Measurements from ENCODE around the gene MYO19.
"Not testable (repeated sequence)": the region's sequence is repeated elsewhere in the genome, so short reads cannot be mapped to it uniquely, and the experiment has no call there.

Gene MYO19

DNA sequence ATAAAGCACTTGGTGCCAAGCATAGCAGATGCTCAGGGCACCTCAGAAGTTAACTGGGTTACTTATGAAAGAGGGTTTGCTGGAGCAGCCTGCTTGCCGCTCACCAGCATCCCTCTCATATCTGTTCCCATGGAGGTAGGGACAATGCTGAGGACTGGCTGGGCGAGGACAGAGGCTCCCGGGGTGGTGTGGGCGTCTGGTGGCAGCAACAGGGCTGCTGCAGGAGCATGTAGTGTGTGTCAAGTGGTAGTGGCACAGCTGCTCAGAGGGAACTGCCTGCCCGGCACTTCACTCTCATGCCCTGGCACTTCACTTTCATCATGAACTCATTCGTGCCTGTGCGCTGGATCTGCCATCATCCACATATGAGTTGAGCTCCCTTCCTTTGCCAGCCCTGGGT lies 75.1 kb downstream of the MYO19 start:
- DNase-seq: no peak

DNA sequence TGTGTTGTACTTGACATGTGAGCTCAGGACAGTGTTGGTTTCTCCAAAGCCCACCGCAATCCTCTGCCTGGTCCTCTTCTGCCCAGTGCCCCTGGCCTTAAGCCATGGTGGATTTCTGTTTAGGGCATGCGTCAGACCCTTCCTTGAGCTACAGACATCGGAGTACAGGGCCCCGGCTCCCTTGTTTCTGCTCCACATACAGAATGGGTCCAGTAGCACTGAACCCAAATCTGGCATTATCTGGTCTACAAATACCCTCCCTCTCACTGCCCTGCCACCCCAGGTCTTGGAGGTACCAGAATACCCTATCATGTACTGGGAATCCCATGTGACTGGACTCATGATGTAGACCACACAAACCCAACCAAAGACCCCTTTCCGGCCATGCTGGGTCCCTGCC lies 75.6 kb downstream of the MYO19 start:
- no peak for DNase-seq

DNA sequence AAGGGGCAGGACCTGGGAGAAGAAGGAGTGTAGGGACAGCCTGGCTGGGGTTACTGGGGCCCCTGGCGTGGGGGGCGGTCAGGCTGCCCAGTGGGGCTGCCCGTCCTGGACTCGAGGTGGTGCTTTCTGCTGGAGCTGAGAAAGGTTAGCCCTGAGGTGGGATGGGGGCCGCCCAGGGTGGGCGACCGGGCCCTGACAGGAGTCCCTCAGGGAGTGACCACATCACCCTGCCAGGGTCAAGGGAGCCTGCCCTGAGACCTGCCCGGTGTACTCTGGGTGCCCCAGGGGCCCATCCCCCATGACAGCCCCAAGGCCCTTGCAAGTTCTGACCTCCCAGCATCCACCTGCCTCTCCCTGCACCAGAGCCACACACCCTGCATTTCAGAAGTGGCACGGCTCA lies 77.0 kb downstream of the MYO19 start:
- not testable (repeated sequence) for DNase-seq

DNA sequence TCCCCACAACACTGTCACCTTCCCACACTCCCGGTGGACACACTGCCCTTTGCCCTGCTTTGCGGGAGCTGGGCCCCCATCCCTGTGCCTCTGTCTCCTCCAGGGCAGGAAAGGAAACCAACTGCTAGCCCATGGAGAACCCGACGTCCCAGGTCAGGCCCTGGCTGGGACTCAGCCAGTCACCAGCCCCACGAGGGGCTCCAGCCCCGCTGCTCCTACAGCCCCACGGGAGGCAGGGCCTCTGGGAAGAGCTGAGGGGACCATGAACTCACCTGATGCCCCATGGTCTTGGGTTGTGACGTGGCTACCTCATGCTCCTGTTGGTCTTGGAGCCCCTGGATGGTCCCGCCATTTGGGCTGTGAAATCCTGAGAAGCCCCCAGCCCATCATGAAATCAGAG lies 81.8 kb downstream of the MYO19 start:
- not testable (repeated sequence) for DNase-seq

DNA sequence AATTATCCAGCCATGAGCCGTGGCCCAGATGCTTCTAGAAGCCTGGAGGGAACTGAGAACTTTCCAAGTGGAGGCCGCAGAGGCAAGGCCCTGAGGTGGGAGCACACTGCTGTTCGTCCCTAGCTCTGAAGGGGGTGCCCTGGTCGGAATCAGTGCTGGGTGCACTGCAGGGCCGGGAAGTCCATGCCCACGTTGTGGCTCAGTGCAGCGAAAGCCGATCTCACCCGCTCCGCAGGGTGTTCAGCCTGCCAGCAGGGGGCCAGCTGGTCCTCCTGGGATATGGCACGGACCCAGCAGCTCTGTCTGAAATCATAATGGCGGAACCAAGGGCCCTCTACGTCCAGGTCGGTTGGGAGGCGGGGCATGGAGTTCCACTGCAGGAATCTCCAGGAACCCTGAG lies 84.7 kb downstream of the MYO19 start:
- DNase-seq: not testable (repeated sequence)

Measured in inflammatory macrophage treated with lipopolysaccharide for 1 hour (primary cell).